Panc1 (cell line): ENCODE results near the gene PDLIM7.

ENCODE experiments used
- CTCF ChIP-seq: fragments of 450-650 bp; IDR thresholded peaks from 2 replicates; pipeline ENCODE4 v1.5.1; 2017; ENCODE audit warnings: mild to moderate bottlenecking
- POLR2AphosphoS5 ChIP-seq: IDR thresholded peaks from 2 replicates; pipeline ENCODE4 v1.6.1; 2012; ENCODE audit warnings: mild to moderate bottlenecking, low read depth, low read length, moderate library complexity
- REST ChIP-seq, 2 experiments: IDR thresholded peaks; 2 replicates each; pipeline ENCODE4 v1.6.1; 2011 to 2012; ENCODE audit warnings: low read depth in 2 of 2, control low read depth in 1 of 2, low read length in 1 of 2, mild to moderate bottlenecking in 1 of 2, moderate library complexity in 1 of 2; ENCODE audit not compliant: insufficient read depth in 1 of 2
- SIN3A ChIP-seq: IDR thresholded peaks from 2 replicates; pipeline ENCODE4 v1.6.1; 2012; ENCODE audit warnings: low read depth, mild to moderate bottlenecking, low read length, moderate library complexity, borderline replicate concordance; ENCODE audit not compliant: insufficient read depth
- TCF7L2 ChIP-seq: IDR thresholded peaks from 2 replicates; pipeline ENCODE4 v1.6.1; 2011; ENCODE audit warnings: mild to moderate bottlenecking, low read depth, low read length, inconsistent platforms

GRCh38 chr5:177477701-177478477 lies 19.5 kb downstream of the PDLIM7 start:
- TF ChIP-seq CTCF (no peak), TCF7L2 (no peak), SIN3A (no peak), POLR2AphosphoS5 (no peak), REST (IDR thresholded peaks at IDR 0.05; ENCODE audit: insufficient read depth in 1 of 2, low read depth in 2 of 2, low read length in 1 of 2) (no peak)
